Heart left ventricle (tissue), 16 donors: Measurements from ENCODE around the gene VDR. TPM values are rescaled to one million over a fixed set of nuclear protein-coding genes. Genes with fewer than 3 reads are reported as not detected.

Experiments used
- ATAC-seq, 4 donors: fragments of 200-7000 bp; cut with Tn5 transposase; one replicate each; pipeline ENCODE4 v1.9.1; 2020 to 2022; ENCODE audit warnings: moderate library complexity in 4 of 4, mild to moderate bottlenecking in 3 of 4, moderate number of reproducible peaks in 1 of 4
- DNase-seq, 5 donors: peaks; one replicate each; pipeline ENCODE4 v3.0.0-alpha.2; 2020
- H3K27ac ChIP-seq, 12 donors: fragments of 200-600 bp; sonication (generic) in 4 of 12; one replicate each; pipeline versions ENCODE4 v1.5.0 to v1.8.0; 2016 to 2022; ENCODE audit warnings: mild to moderate bottlenecking in 2 of 12
- H3K27me3 ChIP-seq, 9 donors: fragments of 200-600 bp; sonication (generic) in 2 of 9; one replicate each; pipeline versions ENCODE4 v1.5.1 to v1.8.0; 2016 to 2022; ENCODE audit warnings: mild to moderate bottlenecking in 3 of 9
- H3K36me3 ChIP-seq, 9 donors: fragments of 200-600 bp; sonication (generic) in 2 of 9; one replicate each; pipeline versions ENCODE4 v1.5.0 to v1.8.0; 2018 to 2022; ENCODE audit warnings: mild to moderate bottlenecking in 2 of 9
- H3K4me1 ChIP-seq, 12 donors: fragments of 200-600 bp; sonication (generic) in 4 of 12; one replicate each; pipeline versions ENCODE4 v1.5.0 to v1.8.0; 2016 to 2022; ENCODE audit warnings: mild to moderate bottlenecking in 3 of 12
- H3K4me3 ChIP-seq, 12 donors: fragments of 200-600 bp; sonication (generic) in 4 of 12; one replicate each; pipeline versions ENCODE4 v1.5.0 to v1.8.0; 2017 to 2022; ENCODE audit warnings: mild to moderate bottlenecking in 9 of 12, moderate library complexity in 4 of 12
- H3K9me3 ChIP-seq, 12 donors: fragments of 200-600 bp; sonication (generic) in 4 of 12; one replicate each; pipeline versions ENCODE4 v1.5.0 to v1.8.0; 2016 to 2022; ENCODE audit warnings: mild to moderate bottlenecking in 1 of 12
- CTCF ChIP-seq, 12 donors: fragments of 200-600 bp; sonication (generic) in 4 of 12; IDR thresholded peaks; one replicate each; pipeline versions ENCODE4 v1.5.0 to v1.8.0; 2018 to 2022; ENCODE audit warnings: antibody characterized with exemption in 12 of 12, mild to moderate bottlenecking in 5 of 12
- POLR2A ChIP-seq, 2 donors: fragments of 450-650 bp; IDR thresholded peaks; one replicate each; pipeline ENCODE4 v1.6.1; 2017; ENCODE audit warnings: antibody characterized with exemption in 2 of 2, mild to moderate bottlenecking in 2 of 2, moderate library complexity in 2 of 2
- WGBS, 4 donors: extraction: QIAGEN DNeasy Blood & Tissue Kit in 2 of 4; methylation state at CpG; one replicate each; pipeline versions ENCODE4 v1.1.5 to v1.1.7; 2013 to 2018; 5-methylcytosine and 5-hydroxymethylcytosine counted together
- intact Hi-C, 10 donors: fragments of 100-400 bp; cut with DNase I; formaldehyde crosslinking; loops; one replicate each; pipeline versions ENCODE4 v1.11.1 to v1.14.2; 2022
- polyA plus RNA-seq, 2 donors: library from polyadenylated mRNA; stranded (reverse); fragments of 200-250 nt; gene quantifications; one replicate each; pipeline ENCODE4 v1.2.3, GENCODE V29; 2013
- total RNA-seq, 9 donors: library from RNA; depleted of rRNA in 2 of 9; stranded (reverse); fragments of >200 nt in 2 of 9; fragmentation: NEBNext Ultra II Directional in 3 of 9; extraction: Animal tissue kit (Norgen Biotek cat#: 25700) in 3 of 9; gene quantifications; one replicate each; pipeline versions ENCODE4 v1.1.0 to v1.2.4, GENCODE V29; 2016 to 2023
- donor health status: ischemic (EF 13 %, LVEDD 7.1; RV severe dilation, severe dysfunction).
- donor health status: healthy with polysubstance abuse.
- donor health status: DM: no; HTN: yes; CAD: no.
- donor health status: DM: no; HTN: no; CAD: no.
- donor health status: ischemic (EF 25% LVEDD 6.9; RV normal size, moderate dysfunction).
- donor health status: ischemic (EF 25% LVEDD 5.7; RV mildly dilated, moderate dysfunction).
- donor health status: healthy.
- donor health status: DM: yes; HTN: yes; CAD: no.
- donor health status: ischemic (EF 35%, LVEDD 5.7; RV mildly dilated, moderate dysfunction).
- donor health status: nonischemic (EF 11% LVEDD 7.7; RV severe dilation, severe dysfunction).
- donor health status: DM: yes; HTN: yes; CAD: no.
- donor health status: PGD.
- donor health status: ischemic (EF 29% LVEDD 5.4; RV normal size, mild dysfunction).
- donor health status: nonischemic (EF 23%, LVEDD 6.1; RV moderate dilation, normal function).

Gene VDR
- total and polyA plus RNA-seq, 11 donors: 0.15 to 4.3 (median 0.63) TPM

GRCh38 chr12:47945341-47945728, 40.5 kb upstream of the VDR start:
- Histone ChIP-seq H3K4me1 (peaks cover 0 to 23% (median 2%) of the 10 kb centered on the region in 12 donors), H3K36me3 (no peaks in the 10 kb centered on the region), H3K4me3 (no peak overlapping the region), H3K9me3 (no peaks in the 10 kb centered on the region), H3K27ac (no peak overlapping the region), H3K27me3 (peaks cover 0 to 13% (median 6%) of the 10 kb centered on the region in 9 donors)
- DNase-seq: no peak
- no peak for ATAC-seq
- 59 to 73% (median 64%) methylated on average over 1 of the region's 1 CpG for WGBS, 4 donors
- TF ChIP-seq POLR2A (IDR thresholded peaks at IDR 0.05): no peak
- TF ChIP-seq CTCF (IDR thresholded peaks at IDR 0.05): no peak
- intact Hi-C loops: loop anchor here in 7 of 10 donors (5.0 to 10.0 kb wide), 3 partner anchors 38 to 231 kb away; partner anchors contain the start of gene VDR (in 1 of the 7)

- Histone ChIP-seq H3K27me3 (peaks cover 0 to 13% (median 6%) of the 10 kb centered on the region in 9 donors), H3K4me1 (peaks cover 0 to 23% (median 2%) of the 10 kb centered on the region in 12 donors), H3K4me3 (no peak overlapping the region), H3K36me3 (no peaks in the 10 kb centered on the region), H3K27ac (no peak overlapping the region), H3K9me3 (no peaks in the 10 kb centered on the region)
- intact Hi-C loops: loop anchor here in 7 of 10 donors (5.0 to 10.0 kb wide), 3 partner anchors 38 to 230 kb away; partner anchors contain the start of gene VDR (in 1 of the 7)
- DNase-seq (no peak), ATAC-seq (no peak)
- 83 to 97% (median 92%) methylated on average over 6 of the region's 6 CpGs for WGBS, 4 donors
- no peak for TF ChIP-seq POLR2A (IDR thresholded peaks at IDR 0.05)
- TF ChIP-seq CTCF (IDR thresholded peaks at IDR 0.05): no peak
These were observed 40.0 kb upstream of the VDR start for GRCh38 chr12:47944685-47945340.

- no peak for TF ChIP-seq POLR2A (IDR thresholded peaks at IDR 0.05)
- no peak for TF ChIP-seq CTCF (IDR thresholded peaks at IDR 0.05)
- Histone ChIP-seq H3K27me3 (peaks cover 0 to 13% (median 6%) of the 10 kb centered on the region in 9 donors), H3K4me1 (peaks cover 0 to 16% (median 0%) of the 10 kb centered on the region in 12 donors), H3K36me3 (no peaks in the 10 kb centered on the region), H3K4me3 (no peak overlapping the region), H3K27ac (no peak overlapping the region), H3K9me3 (no peaks in the 10 kb centered on the region)
- WGBS, 4 donors: 68 to 83% (median 78%) methylated on average over 11 to 12 of the region's 12 CpGs
- ATAC-seq (no peak), DNase-seq (no peak)
- intact Hi-C loops: loop anchor here in 2 of 10 donors (10.0 kb wide), 1 partner anchor 229 kb away; no protein-coding TSS in a partner anchor
These were observed 39.0 kb upstream of the VDR start for GRCh38 chr12:47943623-47944340.

- no peaks in the 10 kb centered on the region for H3K9me3 ChIP-seq
- intact Hi-C loops: loop anchor here in 2 of 10 donors (10.0 kb wide), 1 partner anchor 228 kb away; no protein-coding TSS in a partner anchor
- H3K4me3 ChIP-seq: no peak overlapping the region
- no peak overlapping the region for H3K27ac ChIP-seq
- peaks cover 0 to 16% (median 0%) of the 10 kb centered on the region in 12 donors for H3K4me1 ChIP-seq
- H3K27me3 ChIP-seq: peaks cover 0 to 13% (median 6%) of the 10 kb centered on the region in 9 donors
- no peak for ATAC-seq
- H3K36me3 ChIP-seq: no peaks in the 10 kb centered on the region
- 66 to 70% (median 67%) methylated on average over 30 to 31 of the region's 31 CpGs for WGBS, 4 donors
- no peak for TF ChIP-seq CTCF (IDR thresholded peaks at IDR 0.05)
- no peak for TF ChIP-seq POLR2A (IDR thresholded peaks at IDR 0.05)
- no peak for DNase-seq
These were observed 37.9 kb upstream of the VDR start for GRCh38 chr12:47942614-47943225.
